T47D (cell line): Measurements from ENCODE around the gene RMDN3.
A peak's percentile ranks its signal among the peaks of the same experiment; 100 is the strongest.

Experiments used
- DNase-seq, 2 experiments: peaks; one replicate each; pipeline versions ENCODE4 v3.0.0 to v3.0.0-alpha.2; 2011 to 2012; ENCODE audit warnings: low read depth in 1 of 2, low spot score in 1 of 2
- JUND ChIP-seq: IDR thresholded peaks from 2 replicates; pipeline ENCODE4 v1.6.1; 2012; ENCODE audit warnings: low read depth
- in situ Hi-C: cut with HindIII; loops from 2 replicates; pipeline ENCODE4 v1.10.0; 2016; ENCODE audit warnings: low sequenced_read_pairs, low pct_unique_long_range_greater_than_20kb

Gene RMDN3

DNA sequence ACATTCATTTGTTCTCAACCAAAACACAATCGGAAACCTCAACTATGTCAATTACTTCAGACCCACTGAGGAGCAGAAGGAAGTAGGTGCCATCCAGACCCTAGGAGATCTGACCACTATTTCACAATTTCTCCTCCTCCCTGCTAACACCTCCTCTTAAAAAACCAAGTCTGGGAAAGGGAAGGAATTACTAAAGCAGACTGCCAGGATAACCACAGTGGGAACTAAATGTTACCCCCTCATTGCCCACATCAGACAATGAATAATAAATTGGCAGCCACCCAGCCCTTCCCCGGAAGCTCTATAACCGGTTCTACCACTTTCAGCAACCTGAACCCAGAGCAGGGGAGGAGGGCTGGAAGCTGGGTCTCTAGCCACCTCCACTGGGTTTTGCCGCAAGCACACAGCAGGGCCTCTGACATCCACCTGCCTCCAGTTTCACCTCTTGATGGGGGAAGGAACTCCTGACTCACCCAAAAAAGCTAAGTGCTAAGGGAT, 32.3 kb upstream of the RMDN3 start:
- DNase-seq, result peak in 1 of 2 experiments; percentile 88
- in situ Hi-C loops, result no loop called here
- TF ChIP-seq JUND, result no peak

DNA sequence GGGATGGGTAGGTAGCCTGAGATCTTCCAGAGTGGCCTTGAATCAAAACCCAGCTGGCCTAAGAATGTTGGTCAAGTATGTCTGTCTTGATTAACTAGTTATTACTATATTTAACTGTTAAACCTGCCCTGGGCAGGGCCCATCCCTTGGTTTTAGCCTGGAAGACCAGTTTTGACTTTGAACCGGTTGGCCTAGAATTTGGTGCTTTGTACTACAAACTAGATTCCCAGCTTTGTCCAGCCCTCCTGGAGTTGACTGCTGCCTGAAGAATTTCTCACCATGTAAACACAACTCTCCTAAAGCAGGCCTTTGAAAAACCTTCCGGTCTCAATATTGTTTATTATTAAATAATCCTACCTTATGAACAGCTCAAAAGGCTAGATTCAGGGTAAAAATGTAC, 30.8 kb upstream of the RMDN3 start:
- no peak for TF ChIP-seq JUND
- DNase-seq, result peak in 1 of 2 experiments; percentile 90
- in situ Hi-C loops, result no loop called here

DNA sequence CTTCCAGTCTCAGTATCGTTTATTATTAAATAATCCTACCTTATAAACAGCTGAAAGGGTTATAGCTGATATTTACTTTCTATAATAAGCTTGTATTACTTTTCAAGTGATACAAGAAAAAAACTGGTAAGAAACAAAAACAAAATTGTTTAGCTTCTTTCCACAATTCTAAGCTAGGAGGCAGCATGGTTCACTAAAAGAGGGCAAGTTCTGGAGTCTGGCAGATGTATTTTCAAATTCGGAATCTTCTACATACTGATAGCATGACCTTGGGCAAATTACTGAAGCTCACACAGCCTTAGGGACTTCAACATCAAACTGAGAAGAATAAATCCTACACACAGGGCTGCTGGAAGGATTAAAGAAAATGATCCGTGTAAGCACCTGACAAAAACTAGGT, 30.1 kb upstream of the RMDN3 start:
- in situ Hi-C loops, result no loop called here
- peak in 1 of 2 experiments; percentile 52 for DNase-seq
- no peak for TF ChIP-seq JUND

DNA sequence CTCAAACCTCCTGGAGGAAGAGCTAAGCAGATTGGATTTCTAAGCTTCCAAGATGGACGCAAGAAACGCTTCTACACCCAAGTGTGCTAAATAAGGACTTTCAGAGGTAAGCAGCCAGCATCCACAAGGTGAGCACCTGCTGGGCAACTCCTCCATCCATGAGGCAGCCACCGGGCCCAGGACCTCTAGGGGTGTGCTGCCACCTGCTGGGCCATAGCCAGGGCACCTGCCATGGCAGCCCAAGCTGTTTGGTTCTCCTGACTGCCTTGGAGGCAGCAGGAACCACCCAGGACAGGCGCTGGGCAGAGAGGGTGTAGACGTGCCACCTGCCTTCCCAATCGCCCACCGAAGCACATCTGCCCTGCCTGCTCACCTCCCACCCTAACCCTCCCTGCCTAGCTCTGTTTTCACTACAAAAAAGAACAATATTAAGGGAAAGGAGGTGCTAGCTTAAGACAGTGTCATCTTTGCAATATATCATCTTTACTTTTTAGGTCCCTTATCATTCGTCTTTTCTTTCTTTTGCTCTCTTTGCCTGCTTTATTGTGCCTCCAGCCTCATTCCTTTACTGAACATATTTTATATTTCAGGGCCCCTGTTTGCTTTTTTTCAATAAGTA, 27.7 kb upstream of the RMDN3 start:
- TF ChIP-seq JUND, result no peak
- in situ Hi-C loops, result no loop called here
- peak in 1 of 2 experiments; percentile 91 for DNase-seq

DNA sequence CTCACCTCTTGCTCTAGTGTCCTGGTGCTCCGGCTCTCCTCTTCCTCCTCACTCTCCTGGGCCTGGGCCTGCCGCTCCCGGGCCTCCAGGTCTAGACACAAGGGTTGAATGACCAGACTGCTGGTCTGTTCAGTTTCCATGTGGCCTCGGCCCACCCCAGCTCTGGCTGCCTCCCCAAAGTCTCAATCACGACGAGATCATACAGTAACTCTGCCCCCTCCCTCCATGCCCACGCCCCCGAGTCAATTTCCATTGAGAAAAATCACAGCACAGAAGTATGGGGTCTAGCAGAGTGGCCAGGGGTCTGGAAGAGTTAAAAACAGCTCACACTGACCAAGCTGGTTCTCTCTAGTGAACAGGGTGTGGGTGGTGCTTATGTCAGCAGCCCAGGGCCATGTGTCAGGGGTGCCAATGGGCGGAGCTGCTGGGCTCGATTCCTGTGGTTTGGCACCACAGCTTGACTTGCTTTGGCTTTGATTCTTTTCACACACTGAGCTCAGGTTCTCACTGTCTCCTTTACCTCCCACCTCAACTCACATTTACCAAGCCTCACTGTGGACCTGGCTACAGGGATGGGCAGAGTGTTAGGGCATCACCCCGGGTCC, 21.6 kb upstream of the RMDN3 start:
- in situ Hi-C loops, result no loop called here
- peak; percentile 77 to 98 for DNase-seq
- peak; percentile 33; the same call in 1 of the 2 replicates for TF ChIP-seq JUND

DNA sequence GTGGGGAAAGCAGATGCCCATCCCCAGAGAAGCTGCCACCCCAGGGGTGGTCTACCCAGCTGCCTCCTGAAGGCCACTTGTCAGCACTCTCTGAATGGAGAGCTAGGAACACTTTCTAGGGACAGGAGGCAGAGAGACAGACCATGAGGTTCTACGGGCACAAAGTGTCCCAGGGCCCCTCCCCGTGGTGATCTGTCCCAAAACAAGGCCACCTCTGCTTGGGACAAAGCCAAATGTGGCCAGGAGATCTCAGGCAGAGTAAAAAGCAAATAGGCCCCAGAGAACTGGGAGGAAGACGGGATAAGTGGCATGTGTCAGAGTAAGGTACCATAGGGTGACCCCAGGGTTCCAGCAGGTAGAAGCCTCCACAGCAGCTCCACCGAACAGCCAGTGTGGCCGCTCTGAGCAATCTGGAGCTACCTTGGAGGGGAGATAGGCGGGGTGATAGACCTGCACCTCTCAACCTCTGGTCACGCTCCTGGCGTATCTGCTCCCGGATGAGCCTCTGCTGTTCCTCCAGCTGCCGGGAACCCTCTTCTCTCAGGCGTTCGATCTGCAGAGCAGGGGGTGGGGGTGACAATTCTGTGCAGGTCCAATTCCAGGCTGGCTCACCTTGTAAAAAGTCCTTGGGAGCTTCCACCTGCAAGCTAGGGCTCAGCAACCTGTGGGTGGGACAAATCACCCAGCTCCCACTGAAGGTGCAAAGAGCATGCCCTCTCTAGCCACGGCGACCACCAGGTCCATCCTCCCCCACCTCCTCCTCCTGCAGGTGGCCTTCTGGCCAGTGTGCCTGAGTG, 20.9 kb upstream of the RMDN3 start:
- no peak for TF ChIP-seq JUND
- peak in 1 of 2 experiments; percentile 41 for DNase-seq
- in situ Hi-C loops, result no loop called here

DNA sequence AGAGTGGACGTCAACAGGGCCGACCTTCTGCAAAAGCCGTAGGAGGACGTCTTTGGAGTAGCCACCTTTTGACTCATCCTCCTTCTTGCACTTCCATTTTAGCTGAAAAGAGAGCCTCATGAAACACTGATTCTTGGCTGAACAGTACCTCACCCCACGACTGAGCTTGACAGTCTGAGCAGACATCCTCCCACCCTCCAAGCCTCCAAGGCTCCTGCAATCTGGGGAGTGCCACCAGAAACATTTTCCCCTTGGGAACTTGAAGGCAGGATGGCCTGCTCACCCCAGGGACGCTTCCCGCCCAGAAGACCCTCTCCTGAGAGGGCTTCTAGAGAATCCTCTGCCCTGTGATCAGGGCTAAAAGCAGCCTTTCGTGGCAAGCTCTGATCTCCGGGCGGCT, 20.0 kb upstream of the RMDN3 start:
- DNase-seq, result no peak
- in situ Hi-C loops, result no loop called here
- no peak for TF ChIP-seq JUND

DNA sequence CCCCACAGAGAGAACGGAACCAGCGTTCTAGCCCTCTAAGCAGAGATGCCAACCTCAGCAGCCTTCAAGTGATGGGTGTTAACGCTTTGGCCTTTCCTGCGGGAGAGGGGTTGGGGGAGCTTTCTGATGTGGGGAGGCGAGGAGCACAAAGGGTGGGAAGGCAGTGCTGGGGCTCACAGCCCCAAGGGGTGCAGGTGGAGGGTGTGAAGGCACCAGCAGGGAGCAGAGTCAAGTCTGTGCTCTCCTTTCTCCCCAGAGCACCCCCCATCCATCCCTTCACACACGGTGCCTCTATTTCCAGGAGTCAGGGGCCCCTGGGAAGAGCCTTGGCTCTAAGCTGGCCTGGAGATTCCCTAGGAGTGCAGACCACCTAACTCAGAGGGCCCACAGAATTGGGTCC, 18.8 kb upstream of the RMDN3 start:
- no peak for TF ChIP-seq JUND
- in situ Hi-C loops, result no loop called here

DNA sequence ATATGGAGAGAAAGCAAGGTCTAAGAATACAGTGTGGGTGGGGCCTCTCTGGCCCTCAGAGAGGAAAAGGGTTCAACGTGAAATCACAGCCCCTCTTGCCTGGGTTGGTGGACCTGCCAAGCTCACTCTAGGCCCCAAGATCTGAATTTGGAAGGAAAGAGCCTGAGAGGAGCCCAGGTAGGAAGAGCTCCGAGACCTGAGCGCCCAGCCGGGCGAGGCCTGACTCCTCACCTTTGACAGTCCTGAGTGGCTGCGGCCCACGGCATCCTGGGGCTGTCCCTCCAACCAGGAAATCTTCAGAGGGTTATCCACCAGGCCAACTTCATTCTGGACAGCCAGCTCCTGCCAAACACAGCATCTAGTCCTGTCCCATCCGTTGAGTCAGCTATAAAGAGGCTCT, 18.4 kb upstream of the RMDN3 start:
- DNase-seq, result no peak
- in situ Hi-C loops, result no loop called here
- TF ChIP-seq JUND, result no peak

More for the DNA sequence above, 18.8 kb upstream of the RMDN3 start:
- DNase-seq, result no peak

DNA sequence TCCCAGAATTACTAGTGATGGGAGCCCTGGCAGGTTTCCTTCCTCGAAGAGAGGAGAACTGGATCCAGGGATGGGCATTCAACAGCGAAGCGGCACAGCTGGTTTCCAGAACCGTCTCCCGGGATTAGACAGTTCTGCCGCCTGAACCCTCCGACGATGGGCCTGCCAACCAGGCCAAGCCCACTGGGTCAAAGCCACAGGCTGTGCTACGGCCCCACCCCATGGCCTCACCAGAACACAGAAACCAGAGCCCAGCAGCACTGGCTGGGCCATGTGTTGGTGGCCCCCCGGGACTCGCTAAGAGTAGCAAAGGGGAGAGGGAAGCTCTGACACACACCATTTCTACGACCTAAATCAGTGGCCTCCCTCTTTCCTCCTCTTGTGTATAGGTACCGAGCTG, 17.0 kb upstream of the RMDN3 start:
- DNase-seq, result no peak
- in situ Hi-C loops, result no loop called here
- no peak for TF ChIP-seq JUND

DNA sequence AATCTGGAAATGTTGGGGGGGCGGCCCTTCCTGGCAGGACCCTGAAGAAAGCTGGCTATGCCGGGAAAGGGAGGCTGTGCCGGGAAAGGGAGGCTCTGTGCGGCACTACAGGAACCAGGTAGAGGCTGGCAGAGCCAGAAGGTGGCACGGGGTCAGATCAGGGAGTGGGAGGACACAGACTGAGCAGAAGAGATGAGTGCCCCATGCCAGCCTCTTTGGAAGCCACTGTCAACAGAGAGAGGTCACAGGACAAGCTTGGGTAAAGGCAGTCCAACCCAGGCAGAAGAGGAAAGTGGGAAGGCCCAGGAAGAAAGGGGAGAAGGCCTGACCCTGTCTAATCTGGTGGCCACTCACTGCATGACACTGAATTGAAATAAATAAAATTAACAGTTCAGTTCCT, 16.2 kb upstream of the RMDN3 start:
- DNase-seq, result no peak
- in situ Hi-C loops, result no loop called here
- TF ChIP-seq JUND, result no peak

DNA sequence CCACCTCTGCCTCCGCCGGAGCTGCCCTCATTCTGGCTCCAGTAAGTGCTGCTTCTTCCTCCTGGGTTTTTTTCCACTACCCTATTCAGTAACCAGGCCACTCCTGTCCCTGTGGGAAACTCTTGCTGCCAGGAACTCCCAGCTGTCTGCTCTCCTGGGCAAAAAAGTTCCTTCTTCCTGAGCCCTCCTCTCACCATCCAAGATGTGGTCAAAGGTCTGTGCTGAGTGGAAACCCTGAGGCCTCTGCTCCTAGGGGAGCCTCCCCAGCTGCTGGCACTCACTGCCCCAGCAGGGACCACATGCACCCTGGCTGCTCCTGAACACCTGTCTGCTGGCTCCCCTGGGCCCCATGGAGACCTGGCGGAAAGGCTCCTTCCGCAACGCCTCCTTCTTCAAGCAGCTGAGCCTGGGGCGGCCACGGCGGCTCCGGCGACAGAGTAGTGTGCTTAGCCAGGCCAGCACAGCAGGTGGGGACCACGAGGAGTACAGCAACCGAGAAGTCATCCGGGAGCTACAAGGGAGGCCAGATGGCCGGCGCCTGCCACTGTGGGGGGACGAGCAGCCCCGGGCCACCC, 15.2 kb upstream of the RMDN3 start:
- no peak for DNase-seq

More for the DNA sequence above, 15.2 kb upstream of the RMDN3 start:
- in situ Hi-C loops, result no loop called here
- TF ChIP-seq JUND, result no peak
